K562 (cell line): Measurements from ENCODE around the gene B3GALT6. TPM values are rescaled to one million over a fixed set of nuclear protein-coding genes. Genes with fewer than 3 reads are reported as not detected.
A peak's percentile ranks its signal among the peaks of the same experiment; 100 is the strongest.

ENCODE experiments used
- ATF1 ChIP-seq, 2 experiments: fragments of 450-650 bp in 1 of 2; IDR thresholded peaks; 2 replicates each; pipeline ENCODE4 v1.6.1; 2016; ENCODE audit warnings: missing compliant biosample characterization in 1 of 2, missing genetic modification characterization in 1 of 2
- BACH1 ChIP-seq: fragments of 200-800 bp; sonication (Bioruptor generic); IDR thresholded peaks from 2 replicates; pipeline ENCODE4 v1.6.1; 2016; ENCODE audit warnings: missing genetic modification characterization, missing compliant biosample characterization
- BCOR ChIP-seq: fragments of 450-650 bp; IDR thresholded peaks from 2 replicates; pipeline ENCODE4 v1.6.1; 2016
- BDP1 ChIP-seq: IDR thresholded peaks from 3 replicates; pipeline ENCODE4 v1.6.1; 2011; ENCODE audit not compliant: insufficient read length, insufficient read depth
- CAMTA2 ChIP-seq: fragments of 250-450 bp; sonication (Bioruptor Pico); conservative IDR thresholded peaks from 2 replicates; pipeline ENCODE4 v1.5.1; 2022
- CBX8 ChIP-seq: fragments of 200-600 bp; sonication (generic); IDR thresholded peaks from 2 replicates; pipeline ENCODE4 v1.6.1; 2012; ENCODE audit warnings: borderline replicate concordance, mixed run types, low read depth, mild to moderate bottlenecking, moderate library complexity, mixed read lengths, low read length, control low read depth, inconsistent platforms; ENCODE audit not compliant: poor library complexity, severe bottlenecking; ENCODE audit errors: extremely low read depth
- CCAR2 ChIP-seq: fragments of 200-400 bp; formaldehyde crosslinking; IDR thresholded peaks from 2 replicates; pipeline ENCODE4 v1.6.1; 2017; ENCODE audit warnings: mild to moderate bottlenecking, low read depth, low read length
- FUS ChIP-seq: fragments of 200-400 bp; formaldehyde crosslinking; optimal IDR thresholded peaks from 2 replicates; pipeline ENCODE3; 2017; ENCODE audit warnings: low read depth, low read length
- HLTF ChIP-seq: fragments of 450-650 bp; IDR thresholded peaks from 2 replicates; pipeline ENCODE4 v1.6.1; 2016
- MAFF ChIP-seq: IDR thresholded peaks from 2 replicates; pipeline ENCODE4 v1.6.1; 2012; ENCODE audit warnings: low read length, improper control_type of control experiment
- MTA2 ChIP-seq: fragments of 450-650 bp; IDR thresholded peaks from 2 replicates; pipeline ENCODE4 v1.6.1; 2016; ENCODE audit warnings: low read depth
- MTA3 ChIP-seq: fragments of 450-650 bp; formaldehyde crosslinking; IDR thresholded peaks from 2 replicates; pipeline ENCODE4 v1.6.1; 2017; ENCODE audit warnings: mild to moderate bottlenecking, borderline replicate concordance
- NFXL1 ChIP-seq: fragments of 450-650 bp; formaldehyde crosslinking; IDR thresholded peaks from 2 replicates; pipeline ENCODE4 v1.4.0; 2021; ENCODE audit warnings: mild to moderate bottlenecking
- NR1H2 ChIP-seq: sonication (generic); formaldehyde crosslinking; IDR thresholded peaks from 2 replicates; pipeline ENCODE4 v1.4.0; 2020; ENCODE audit warnings: mild to moderate bottlenecking, missing genetic modification reagents
- NR3C1 ChIP-seq: sonication (generic); formaldehyde crosslinking; IDR thresholded peaks from 2 replicates; pipeline ENCODE4 v1.8.1; 2022; ENCODE audit warnings: missing genetic modification reagents
- RBM15 ChIP-seq: fragments of 200-400 bp; formaldehyde crosslinking; IDR thresholded peaks from 2 replicates; pipeline ENCODE4 v1.6.1; 2018; ENCODE audit warnings: mild to moderate bottlenecking, low read length, moderate library complexity; ENCODE audit not compliant: insufficient read depth
- SMAD3 ChIP-seq: fragments of 450-650 bp; formaldehyde crosslinking; conservative IDR thresholded peaks from 2 replicates; pipeline ENCODE4 v1.4.0; 2020; ENCODE audit warnings: mild to moderate bottlenecking
- SPI1 ChIP-seq: IDR thresholded peaks from 2 replicates; pipeline ENCODE4 v1.6.1; 2011; ENCODE audit warnings: low read depth, low read length, control low read depth, borderline replicate concordance
- TCFL5 ChIP-seq: fragments of 250-450 bp; sonication (Bioruptor Pico); conservative IDR thresholded peaks from 2 replicates; pipeline ENCODE4 v1.6.1; 2021; ENCODE audit warnings: mild to moderate bottlenecking, moderate library complexity, matching md5 sums
- ZBTB17 ChIP-seq: fragments of 450-650 bp; formaldehyde crosslinking; IDR thresholded peaks from 2 replicates; pipeline ENCODE4 v1.4.0; 2020; ENCODE audit warnings: mild to moderate bottlenecking
- ZNF24 ChIP-seq: fragments of 450-650 bp; IDR thresholded peaks from 2 replicates; pipeline ENCODE4 v1.6.1; 2016
- ZNF282 ChIP-seq: sonication (generic); formaldehyde crosslinking; IDR thresholded peaks from 2 replicates; pipeline ENCODE4 v1.8.1; 2023; ENCODE audit warnings: missing genetic modification reagents
- ZNF445 ChIP-seq: fragments of 250-450 bp; sonication (Bioruptor Pico); IDR thresholded peaks from 2 replicates; pipeline ENCODE4 v1.4.0; 2020; ENCODE audit warnings: low read depth, mild to moderate bottlenecking, moderate library complexity
- ZNF695 ChIP-seq: fragments of 450-650 bp; formaldehyde crosslinking; IDR thresholded peaks from 2 replicates; pipeline ENCODE4 v1.4.0; 2020; ENCODE audit warnings: mild to moderate bottlenecking, moderate library complexity
- polyA plus RNA-seq, 8 experiments: library from polyadenylated mRNA; depleted of rRNA in 4 of 8; stranded (reverse) in 5 of 8; unstranded in 3 of 8; fragments of >200 nt; fragmentation: Nextera tagmentation in 2 of 8; fragmentation: Illumina TruSeq in 1 of 8; extraction: Ambion mirVana in 2 of 8; extraction: Trizol in 1 of 8; gene quantifications; 2 replicates each; pipeline versions ENCODE4 v1.2.1 to v1.2.3, GENCODE V29; 2011 to 2014; ENCODE audit warnings: inconsistent platforms in 1 of 8, missing spikeins in 1 of 8
- total RNA-seq, 7 experiments: library from RNA; depleted of rRNA in 6 of 7; stranded (reverse); fragments of >200 nt in 6 of 7; fragmentation: Illumina TruSeq in 2 of 7; extraction: Trizol in 2 of 7; gene quantifications; 2 replicates each; pipeline versions ENCODE4 v1.2.1 to v1.2.3, GENCODE V29; 2011 to 2021; ENCODE audit warnings: low replicate concordance in 1 of 7
- TF ChIP-seq, protein P1 (sequence below): fragments of 250-450 bp; sonication (Bioruptor Pico); IDR thresholded peaks from 2 replicates; pipeline ENCODE4 v1.5.0; 2021
- TF ChIP-seq, protein P2 (sequence below): sonication (generic); formaldehyde crosslinking; IDR thresholded peaks from 2 replicates; pipeline ENCODE4 v1.8.0; 2022; ENCODE audit warnings: mild to moderate bottlenecking, missing genetic modification reagents
- TF ChIP-seq, protein P3 (sequence below): sonication (generic); formaldehyde crosslinking; IDR thresholded peaks from 2 replicates; pipeline ENCODE4 v1.8.0; 2022; ENCODE audit warnings: mild to moderate bottlenecking, missing genetic modification reagents
- TF ChIP-seq, protein P4 (sequence below): fragments of 250-450 bp; sonication (Bioruptor Pico); IDR thresholded peaks from 2 replicates; pipeline ENCODE4 v1.8.0; 2022; ENCODE audit warnings: moderate library complexity, mild to moderate bottlenecking, inconsistent platforms

Gene B3GALT6
- total and polyA plus RNA-seq, 9 of the 15 experiments (the other 6 are each of a cell fraction or from before 2014, with no cell fraction given), result 0.68 to 29.8 (median 9.9) TPM

DNA sequence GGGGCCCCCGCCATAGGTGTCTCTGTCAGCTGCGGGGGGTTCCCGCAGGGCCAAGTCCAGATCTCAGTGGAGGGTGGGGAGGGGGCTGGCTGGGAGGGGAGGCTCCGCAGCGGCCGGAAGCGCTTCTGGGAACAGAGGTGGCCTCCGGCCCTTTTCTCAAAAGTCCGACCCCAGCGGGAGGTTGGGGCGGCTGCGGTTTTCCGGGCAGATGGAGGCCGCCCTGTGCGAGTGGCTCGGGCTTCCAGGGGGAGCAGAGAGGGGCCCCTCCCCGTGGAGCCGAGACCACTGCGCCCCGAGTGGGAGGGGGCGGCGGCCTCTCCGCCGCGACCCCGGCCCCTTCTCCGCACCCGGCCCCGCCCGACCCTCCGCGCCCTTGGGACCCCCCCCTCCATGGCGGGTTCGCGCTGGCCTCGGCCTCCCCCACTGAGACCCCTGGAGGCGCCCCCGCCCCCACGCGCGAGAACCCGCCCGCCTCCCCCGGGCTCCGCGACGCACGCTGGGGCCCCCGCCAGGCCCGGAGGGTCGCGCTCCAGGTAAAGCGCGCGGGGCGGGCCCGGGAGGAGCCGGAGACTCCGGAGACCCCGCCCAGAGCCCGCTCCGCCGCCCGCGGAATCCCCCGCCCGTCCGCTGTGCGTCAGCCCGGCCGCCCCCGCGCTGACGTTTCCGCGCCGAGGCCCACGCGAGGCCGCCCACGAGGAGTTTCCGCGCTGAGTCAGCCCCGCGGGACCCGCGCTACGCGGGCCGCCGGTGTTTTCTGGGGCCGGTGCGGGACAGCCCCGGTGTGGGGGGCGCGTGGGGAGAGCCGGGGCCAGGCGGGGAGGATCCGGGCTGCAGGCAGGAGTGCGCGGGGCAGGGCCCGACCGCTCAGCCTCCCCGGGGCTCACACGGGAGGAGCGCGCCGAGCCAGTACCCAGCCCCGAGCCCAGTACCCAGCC is 30.9 kb upstream of the B3GALT6 start (continued):
- TF ChIP-seq, protein P1, sequence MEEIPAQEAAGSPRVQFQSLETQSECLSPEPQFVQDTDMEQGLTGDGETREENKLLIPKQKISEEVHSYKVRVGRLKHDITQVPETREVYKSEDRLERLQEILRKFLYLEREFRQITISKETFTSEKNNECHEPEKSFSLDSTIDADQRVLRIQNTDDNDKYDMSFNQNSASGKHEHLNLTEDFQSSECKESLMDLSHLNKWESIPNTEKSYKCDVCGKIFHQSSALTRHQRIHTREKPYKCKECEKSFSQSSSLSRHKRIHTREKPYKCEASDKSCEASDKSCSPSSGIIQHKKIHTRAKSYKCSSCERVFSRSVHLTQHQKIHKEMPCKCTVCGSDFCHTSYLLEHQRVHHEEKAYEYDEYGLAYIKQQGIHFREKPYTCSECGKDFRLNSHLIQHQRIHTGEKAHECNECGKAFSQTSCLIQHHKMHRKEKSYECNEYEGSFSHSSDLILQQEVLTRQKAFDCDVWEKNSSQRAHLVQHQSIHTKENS, result no peak
- TF ChIP-seq HLTF, result no peak
- TF ChIP-seq CAMTA2 (CRISPR knock-in tag), result no peak
- no peak for TF ChIP-seq SMAD3 (CRISPR knock-in tag)
- no peak for TF ChIP-seq ZNF445 (CRISPR knock-in tag)
- no peak for TF ChIP-seq RBM15
- TF ChIP-seq ZNF24, result no peak
- no peak for TF ChIP-seq FUS
- TF ChIP-seq ZNF282 (CRISPR knock-in tag), result no peak
- TF ChIP-seq TCFL5, result no peak
- TF ChIP-seq CBX8, result no peak
- TF ChIP-seq MTA3, result peak; percentile 96
- TF ChIP-seq SPI1, result no peak
- TF ChIP-seq BDP1, result no peak
- TF ChIP-seq MTA2, result no peak
- TF ChIP-seq, protein P2, sequence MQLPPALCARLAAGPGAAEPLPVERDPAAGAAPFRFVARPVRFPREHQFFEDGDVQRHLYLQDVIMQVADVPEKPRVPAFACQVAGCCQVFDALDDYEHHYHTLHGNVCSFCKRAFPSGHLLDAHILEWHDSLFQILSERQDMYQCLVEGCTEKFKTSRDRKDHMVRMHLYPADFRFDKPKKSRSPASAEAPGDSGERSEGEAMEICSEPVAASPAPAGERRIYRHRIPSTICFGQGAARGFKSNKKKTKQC (CRISPR knock-in tag), result peak; percentile 29; the same call in 1 of the 2 replicates
- no peak for TF ChIP-seq BACH1 (tag)
- no peak for TF ChIP-seq BCOR
- no peak for TF ChIP-seq NR1H2 (CRISPR knock-in tag)
- TF ChIP-seq NFXL1 (CRISPR knock-in tag), result no peak
- TF ChIP-seq NR3C1 (CRISPR knock-in tag), result 0 out of 2 replicates have a peak, but pooled peaks have one; percentile 34
- TF ChIP-seq, protein P3, sequence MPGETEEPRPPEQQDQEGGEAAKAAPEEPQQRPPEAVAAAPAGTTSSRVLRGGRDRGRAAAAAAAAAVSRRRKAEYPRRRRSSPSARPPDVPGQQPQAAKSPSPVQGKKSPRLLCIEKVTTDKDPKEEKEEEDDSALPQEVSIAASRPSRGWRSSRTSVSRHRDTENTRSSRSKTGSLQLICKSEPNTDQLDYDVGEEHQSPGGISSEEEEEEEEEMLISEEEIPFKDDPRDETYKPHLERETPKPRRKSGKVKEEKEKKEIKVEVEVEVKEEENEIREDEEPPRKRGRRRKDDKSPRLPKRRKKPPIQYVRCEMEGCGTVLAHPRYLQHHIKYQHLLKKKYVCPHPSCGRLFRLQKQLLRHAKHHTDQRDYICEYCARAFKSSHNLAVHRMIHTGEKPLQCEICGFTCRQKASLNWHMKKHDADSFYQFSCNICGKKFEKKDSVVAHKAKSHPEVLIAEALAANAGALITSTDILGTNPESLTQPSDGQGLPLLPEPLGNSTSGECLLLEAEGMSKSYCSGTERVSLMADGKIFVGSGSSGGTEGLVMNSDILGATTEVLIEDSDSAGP, result no peak
- TF ChIP-seq ZNF695 (CRISPR knock-in tag), result no peak
- no peak for TF ChIP-seq CCAR2
- no peak for TF ChIP-seq ATF1 (CRISPR knock-in tag; IDR thresholded peaks at IDR 0.05)
- TF ChIP-seq ATF1 (tag; IDR thresholded peaks at IDR 0.05), result peak; percentile 65
- TF ChIP-seq, protein P4, sequence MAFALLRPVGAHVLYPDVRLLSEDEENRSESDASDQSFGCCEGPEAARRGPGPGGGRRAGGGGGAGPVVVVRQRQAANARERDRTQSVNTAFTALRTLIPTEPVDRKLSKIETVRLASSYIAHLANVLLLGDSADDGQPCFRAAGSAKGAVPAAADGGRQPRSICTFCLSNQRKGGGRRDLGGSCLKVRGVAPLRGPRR (CRISPR knock-in tag), result no peak
- TF ChIP-seq ZBTB17 (CRISPR knock-in tag), result no peak
- TF ChIP-seq MAFF, result no peak
